ENCODE results near the gene MACROH2A2. TPM values are rescaled to one million over a fixed set of nuclear protein-coding genes. Genes with fewer than 3 reads are reported as not detected.

Gene MACROH2A2
- total and polyA plus RNA-seq, 2 of the 4 experiments (the other 2 are of a cell fraction), result 16.1 to 17.4 TPM

DNA sequence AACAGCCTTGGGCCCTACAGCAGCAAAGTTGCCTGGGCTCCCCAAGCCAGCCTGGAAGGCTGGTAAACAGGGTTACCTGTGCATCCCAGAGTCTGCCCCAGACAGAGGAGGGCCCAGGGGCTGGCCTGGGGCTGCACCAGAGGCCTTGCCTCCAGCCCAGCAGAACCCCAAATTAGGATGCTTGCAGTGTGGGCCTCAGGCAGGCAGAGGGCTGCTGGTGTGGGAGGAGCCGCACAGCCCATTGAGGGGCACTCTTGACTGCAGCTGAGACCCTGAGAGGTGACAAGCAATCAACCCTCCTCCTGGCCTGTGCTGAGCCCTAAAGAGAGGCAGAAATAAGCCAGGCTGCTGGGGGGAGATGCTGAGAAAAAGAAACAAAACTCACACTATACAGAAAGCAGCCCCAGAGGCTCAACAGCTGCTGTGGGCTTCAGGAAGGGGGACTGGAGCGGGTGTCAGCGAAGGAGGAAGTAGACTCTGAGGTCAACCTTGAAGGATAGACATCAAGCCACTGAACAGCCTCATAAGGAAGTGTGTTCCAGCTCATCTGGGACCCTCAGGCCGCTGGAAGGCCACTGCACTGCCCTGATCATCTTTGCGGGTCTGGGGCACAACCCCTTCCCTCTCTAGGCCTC lies 73.4 kb downstream of the MACROH2A2 start:
- H4K91ac ChIP-seq (ENCODE audit: insufficient read depth, low read depth, low read length), result no peak overlapping the region
- H3K9me3 ChIP-seq (ENCODE audit: control insufficient read depth, insufficient read depth, low read length), result 0 out of 2 replicates have a peak, but pooled peaks cover 2% of the 10 kb centered on the region
- H3K9ac ChIP-seq (ENCODE audit: low read depth, low read length), result no peak overlapping the region
- WGBS, 2 experiments (ENCODE audit: extremely low coverage in 2 of 2, insufficient read length in 1 of 2), result no CpG with 5 or more reads among the region's 5 CpGs
- in situ Hi-C loops (cut with MboI; ENCODE audit: low sequenced_read_pairs), result no loop called here
- no peak overlapping the region for H4K5ac ChIP-seq (ENCODE audit: low read depth, low read length)
- H2AK5ac ChIP-seq (ENCODE audit: low read depth, low read length), result no peak overlapping the region
- TF ChIP-seq, protein P1, sequence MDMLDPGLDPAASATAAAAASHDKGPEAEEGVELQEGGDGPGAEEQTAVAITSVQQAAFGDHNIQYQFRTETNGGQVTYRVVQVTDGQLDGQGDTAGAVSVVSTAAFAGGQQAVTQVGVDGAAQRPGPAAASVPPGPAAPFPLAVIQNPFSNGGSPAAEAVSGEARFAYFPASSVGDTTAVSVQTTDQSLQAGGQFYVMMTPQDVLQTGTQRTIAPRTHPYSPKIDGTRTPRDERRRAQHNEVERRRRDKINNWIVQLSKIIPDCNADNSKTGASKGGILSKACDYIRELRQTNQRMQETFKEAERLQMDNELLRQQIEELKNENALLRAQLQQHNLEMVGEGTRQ (IDR thresholded peaks at IDR 0.05; ENCODE audit: low read depth, low read length), result no peak
- no peak for TF ChIP-seq SMC3 (IDR thresholded peaks at IDR 0.05; ENCODE audit: low read depth, low read length)
- no peak for TF ChIP-seq RCOR1 (IDR thresholded peaks at IDR 0.05; ENCODE audit: insufficient replicate concordance, low read length)
- no peak for TF ChIP-seq MAFK (IDR thresholded peaks at IDR 0.05; ENCODE audit: low read depth, low read length)
- no peak for TF ChIP-seq MXI1 (IDR thresholded peaks at IDR 0.05; ENCODE audit: borderline replicate concordance, low read depth, low read length)
- no peak for TF ChIP-seq CEBPB (IDR thresholded peaks at IDR 0.05; ENCODE audit: low read depth, low read length)
- TF ChIP-seq, protein P2, sequence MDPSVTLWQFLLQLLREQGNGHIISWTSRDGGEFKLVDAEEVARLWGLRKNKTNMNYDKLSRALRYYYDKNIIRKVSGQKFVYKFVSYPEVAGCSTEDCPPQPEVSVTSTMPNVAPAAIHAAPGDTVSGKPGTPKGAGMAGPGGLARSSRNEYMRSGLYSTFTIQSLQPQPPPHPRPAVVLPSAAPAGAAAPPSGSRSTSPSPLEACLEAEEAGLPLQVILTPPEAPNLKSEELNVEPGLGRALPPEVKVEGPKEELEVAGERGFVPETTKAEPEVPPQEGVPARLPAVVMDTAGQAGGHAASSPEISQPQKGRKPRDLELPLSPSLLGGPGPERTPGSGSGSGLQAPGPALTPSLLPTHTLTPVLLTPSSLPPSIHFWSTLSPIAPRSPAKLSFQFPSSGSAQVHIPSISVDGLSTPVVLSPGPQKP (IDR thresholded peaks at IDR 0.05; ENCODE audit: borderline replicate concordance, low read depth, low read length), result no peak
- no peak for TF ChIP-seq NFE2L2 (IDR thresholded peaks at IDR 0.05; ENCODE audit: low read depth, low read length)
- TF ChIP-seq, protein P3, sequence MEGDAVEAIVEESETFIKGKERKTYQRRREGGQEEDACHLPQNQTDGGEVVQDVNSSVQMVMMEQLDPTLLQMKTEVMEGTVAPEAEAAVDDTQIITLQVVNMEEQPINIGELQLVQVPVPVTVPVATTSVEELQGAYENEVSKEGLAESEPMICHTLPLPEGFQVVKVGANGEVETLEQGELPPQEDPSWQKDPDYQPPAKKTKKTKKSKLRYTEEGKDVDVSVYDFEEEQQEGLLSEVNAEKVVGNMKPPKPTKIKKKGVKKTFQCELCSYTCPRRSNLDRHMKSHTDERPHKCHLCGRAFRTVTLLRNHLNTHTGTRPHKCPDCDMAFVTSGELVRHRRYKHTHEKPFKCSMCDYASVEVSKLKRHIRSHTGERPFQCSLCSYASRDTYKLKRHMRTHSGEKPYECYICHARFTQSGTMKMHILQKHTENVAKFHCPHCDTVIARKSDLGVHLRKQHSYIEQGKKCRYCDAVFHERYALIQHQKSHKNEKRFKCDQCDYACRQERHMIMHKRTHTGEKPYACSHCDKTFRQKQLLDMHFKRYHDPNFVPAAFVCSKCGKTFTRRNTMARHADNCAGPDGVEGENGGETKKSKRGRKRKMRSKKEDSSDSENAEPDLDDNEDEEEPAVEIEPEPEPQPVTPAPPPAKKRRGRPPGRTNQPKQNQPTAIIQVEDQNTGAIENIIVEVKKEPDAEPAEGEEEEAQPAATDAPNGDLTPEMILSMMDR (conservative IDR thresholded peaks at IDR 0.05; ENCODE audit: low read depth, low read length), result no peak
- no peak for TF ChIP-seq MAZ (IDR thresholded peaks at IDR 0.05; ENCODE audit: borderline replicate concordance, low read depth, low read length)
- peaks cover 3% of the 10 kb centered on the region for H3K4me1 ChIP-seq (ENCODE audit: control insufficient read depth, insufficient read depth, low read length)
- no peak overlapping the region for H2BK120ac ChIP-seq (ENCODE audit: low read depth, low read length)
- no peak overlapping the region for H2AFZ ChIP-seq (replicated peaks; ENCODE audit: low read length, poor library complexity)
- intact Hi-C loops (cut with micrococcal nuclease), result no loop called here
- no peak overlapping the region for H3K27ac ChIP-seq (ENCODE audit: insufficient read depth, low read length)
- H4K20me1 ChIP-seq (ENCODE audit: insufficient read depth, low read length), result 0 out of 2 replicates have a peak, but pooled peaks cover 7% of the 10 kb centered on the region
- peaks cover 17% of the 10 kb centered on the region for H3K36me3 ChIP-seq (ENCODE audit: control insufficient read depth, insufficient read depth, low read length)
- H3K79me1 ChIP-seq (ENCODE audit: low read depth in 1 of 2, low read length in 2 of 2), result peaks cover 21 to 37% of the 10 kb centered on the region in 2 experiments
- no peak overlapping the region for H3K4me3 ChIP-seq (ENCODE audit: insufficient read depth, low read depth, low read length)
- H3K14ac ChIP-seq (replicated peaks; ENCODE audit: low read depth, low read length), result no peak overlapping the region
- H2BK15ac ChIP-seq (ENCODE audit: low read depth, low read length), result no peak overlapping the region
- H3K4ac ChIP-seq (ENCODE audit: low read depth, low read length), result no peak overlapping the region
- CTCF ChIA-PET, result interaction anchor here (2.9 kb wide), 1 partner anchor 10 kb away, joined by 12 read pairs; no protein-coding TSS in a partner anchor
- H3K9me1 ChIP-seq (ENCODE audit: insufficient read depth, low read length), result peaks cover 7% of the 10 kb centered on the region
- BruUV-seq (replicated peaks), result no TSS peak
- dilution Hi-C loops (cut with HindIII; ENCODE audit: low sequenced_read_pairs, unreplicated experiment), result no loop called here
- DNase-seq, result no peak
- no peak for ATAC-seq (ENCODE audit: low read depth)
- no peak overlapping the region for H3K23ac ChIP-seq (ENCODE audit: low read depth, low read length)
- H2AK9ac ChIP-seq (replicated peaks; ENCODE audit: low read depth, low read length, poor library complexity), result no peak overlapping the region
- no peak overlapping the region for H4K8ac ChIP-seq (ENCODE audit: low read depth in 2 of 2, low read length in 2 of 2)
- H3K56ac ChIP-seq (ENCODE audit: extremely low read depth, insufficient read depth, low read length), result no peak overlapping the region
- POLR2A ChIA-PET (ENCODE audit: unreplicated experiment), result no interaction called here
- no peak overlapping the region for H2BK20ac ChIP-seq (ENCODE audit: low read depth, low read length)
- no peaks in the 10 kb centered on the region for H3K27me3 ChIP-seq (ENCODE audit: control insufficient read depth, insufficient read depth, low read length)
- no peak overlapping the region for H3K18ac ChIP-seq (ENCODE audit: low read depth, low read length)
- no peak overlapping the region for H3K4me2 ChIP-seq (ENCODE audit: low read depth, low read length)
- no peak overlapping the region for H2BK5ac ChIP-seq (ENCODE audit: low read depth, low read length, poor library complexity, severe bottlenecking)
